Thoracic aorta (tissue), 2 donors: Measurements from ENCODE around the gene TRPT1. TPM values are rescaled to one million over a fixed set of nuclear protein-coding genes. Genes with fewer than 3 reads are reported as not detected.

ENCODE experiments used
- ATAC-seq: fragments of 150-250 bp; one replicate; pipeline ENCODE4 v1.8.0; 2017; ENCODE audit warnings: low read depth; ENCODE audit not compliant: insufficient number of reproducible peaks, low FRiP score
- DNase-seq: peaks from one replicate; pipeline ENCODE4 v3.0.0-alpha.2; 2020; ENCODE audit warnings: low spot score
- H3K27ac ChIP-seq, 2 donors: fragments of 200-600 bp; sonication (generic); 1 replicate in 1 of 2; 2 replicates in 1 of 2; pipeline ENCODE4 v1.5.1; 2016; ENCODE audit warnings: mild to moderate bottlenecking in 2 of 2, moderate library complexity in 2 of 2
- H3K27me3 ChIP-seq: fragments of 200-600 bp; sonication (generic); replicated peaks from 2 replicates; pipeline ENCODE4 v1.6.0; 2016; ENCODE audit warnings: mild to moderate bottlenecking; ENCODE audit not compliant: insufficient read depth
- H3K36me3 ChIP-seq: fragments of 200-600 bp; sonication (generic); one replicate; pipeline ENCODE4 v1.5.1; 2016
- H3K4me1 ChIP-seq, 2 donors: fragments of 200-600 bp; sonication (generic); 1 replicate in 1 of 2; 2 replicates in 1 of 2; pipeline versions ENCODE4 v1.5.1 to v1.6.0; 2016; ENCODE audit warnings: low read depth in 2 of 2, mild to moderate bottlenecking in 1 of 2; ENCODE audit not compliant: control insufficient read depth in 1 of 2
- H3K4me3 ChIP-seq: fragments of 200-600 bp; sonication (generic); 2 replicates; pipeline ENCODE4 v1.5.1; 2016; ENCODE audit warnings: mild to moderate bottlenecking
- H3K9me3 ChIP-seq: fragments of 200-600 bp; sonication (generic); 2 replicates; pipeline ENCODE4 v1.5.1; 2016
- CTCF ChIP-seq: fragments of 200-600 bp; sonication (generic); IDR thresholded peaks from one replicate; pipeline ENCODE4 v1.5.1; 2019; ENCODE audit warnings: antibody characterized with exemption
- total RNA-seq, 2 donors: library from RNA; depleted of rRNA; stranded (reverse); fragments of >200 nt; gene quantifications; one replicate each; pipeline versions ENCODE4 v1.1.0 to v1.2.3, GENCODE V29; 2016

TRPT1 gene
- total RNA-seq, 2 donors from 2014 or later = 67.2 to 95.3 TPM

DNA sequence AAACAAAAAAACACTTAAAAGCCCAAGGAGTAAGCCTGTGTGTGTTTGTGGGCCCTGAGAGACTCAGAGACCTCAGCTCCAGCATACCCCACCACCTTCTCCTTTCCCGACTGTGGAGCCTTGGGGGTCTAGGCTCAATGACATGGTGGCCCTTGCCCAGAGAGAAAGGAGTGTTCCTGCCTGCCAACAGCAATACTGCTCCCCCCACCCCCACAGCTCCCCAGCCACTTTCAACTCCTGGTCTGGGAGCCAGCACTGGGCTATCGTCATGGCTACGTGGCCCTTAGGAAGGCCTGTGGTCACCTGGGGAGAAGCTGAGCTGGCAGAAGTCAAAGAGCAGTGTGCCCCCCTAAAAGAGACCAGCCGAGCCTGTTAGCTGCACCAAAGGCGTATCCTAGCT lies 18.1 kb upstream of the TRPT1 start:
- peak overlapping the region in 1 of 2 donors; percentile 90 for H3K27ac ChIP-seq
- H3K36me3 ChIP-seq = peaks cover 9% of the 10 kb centered on the region
- no peaks in the 10 kb centered on the region for H3K27me3 ChIP-seq
- TF ChIP-seq CTCF = no peak
- H3K4me3 ChIP-seq = no peak overlapping the region
- no peaks in the 10 kb centered on the region for H3K9me3 ChIP-seq
- DNase-seq (no peak), ATAC-seq (no peak)
- peaks cover 16 to 49% of the 10 kb centered on the region in 2 donors for H3K4me1 ChIP-seq

DNA sequence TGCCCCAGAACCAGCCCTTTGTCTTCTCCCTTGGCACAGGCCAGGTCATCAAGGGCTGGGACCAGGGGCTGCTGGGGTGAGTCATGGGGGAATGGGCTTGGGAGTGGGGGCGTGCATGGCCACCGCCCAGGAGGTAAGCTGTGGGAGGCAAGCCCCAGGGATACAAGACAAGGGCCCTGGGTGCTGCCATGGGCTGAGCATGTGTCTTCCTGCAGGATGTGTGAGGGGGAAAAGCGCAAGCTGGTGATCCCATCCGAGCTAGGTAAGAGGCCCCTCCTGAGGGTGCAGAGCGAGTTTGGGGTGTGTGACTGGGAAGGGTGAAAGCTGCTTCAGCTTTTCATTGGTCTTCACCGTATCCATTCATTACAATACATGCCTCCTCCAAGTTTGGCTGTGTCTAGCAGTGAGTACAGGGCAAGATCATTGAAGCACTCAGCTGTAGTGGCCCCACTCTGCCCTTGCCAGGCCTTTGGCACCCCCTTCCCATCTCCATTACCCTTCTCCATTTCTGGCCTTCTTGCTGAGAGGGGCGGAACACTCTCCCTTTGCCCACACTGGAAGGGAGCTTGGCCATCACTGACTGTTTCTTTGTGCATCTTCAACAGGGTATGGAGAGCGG lies 17.4 kb upstream of the TRPT1 start:
- DNase-seq (no peak), ATAC-seq (no peak)
- Histone ChIP-seq H3K4me3 (no peak overlapping the region), H3K27ac (no peak overlapping the region), H3K4me1 (peaks cover 16 to 49% of the 10 kb centered on the region in 2 donors), H3K36me3 (peaks cover 9% of the 10 kb centered on the region), H3K9me3 (no peaks in the 10 kb centered on the region), H3K27me3 (no peaks in the 10 kb centered on the region)
- no peak for TF ChIP-seq CTCF

- peak overlapping the region; percentile 94 to 99 for H3K27ac ChIP-seq
- DNase-seq (no peak), ATAC-seq (no peak)
- TF ChIP-seq CTCF = peak; percentile 8
- H3K9me3 ChIP-seq = no peaks in the 10 kb centered on the region
- no peaks in the 10 kb centered on the region for H3K27me3 ChIP-seq
- peaks cover 16 to 43% of the 10 kb centered on the region in 2 donors for H3K4me1 ChIP-seq
- H3K4me3 ChIP-seq = peak overlapping the region; percentile 92
- peaks cover 19% of the 10 kb centered on the region for H3K36me3 ChIP-seq
Measured at GRCh38 chr11:64241491-64242374, 15.7 kb upstream of the TRPT1 start.

- ATAC-seq = peak; percentile 91
- peaks cover 19% of the 10 kb centered on the region for H3K36me3 ChIP-seq
- H3K9me3 ChIP-seq = no peaks in the 10 kb centered on the region
- peak; percentile 95 for DNase-seq
- peaks cover 16 to 43% of the 10 kb centered on the region in 2 donors for H3K4me1 ChIP-seq
- H3K27me3 ChIP-seq = no peaks in the 10 kb centered on the region
- H3K27ac ChIP-seq = peak overlapping the region; percentile 94 to 99
- TF ChIP-seq CTCF = no peak
- H3K4me3 ChIP-seq = peak overlapping the region; percentile 92
Measured at GRCh38 chr11:64241241-64241490, 15.2 kb upstream of the TRPT1 start.

DNA sequence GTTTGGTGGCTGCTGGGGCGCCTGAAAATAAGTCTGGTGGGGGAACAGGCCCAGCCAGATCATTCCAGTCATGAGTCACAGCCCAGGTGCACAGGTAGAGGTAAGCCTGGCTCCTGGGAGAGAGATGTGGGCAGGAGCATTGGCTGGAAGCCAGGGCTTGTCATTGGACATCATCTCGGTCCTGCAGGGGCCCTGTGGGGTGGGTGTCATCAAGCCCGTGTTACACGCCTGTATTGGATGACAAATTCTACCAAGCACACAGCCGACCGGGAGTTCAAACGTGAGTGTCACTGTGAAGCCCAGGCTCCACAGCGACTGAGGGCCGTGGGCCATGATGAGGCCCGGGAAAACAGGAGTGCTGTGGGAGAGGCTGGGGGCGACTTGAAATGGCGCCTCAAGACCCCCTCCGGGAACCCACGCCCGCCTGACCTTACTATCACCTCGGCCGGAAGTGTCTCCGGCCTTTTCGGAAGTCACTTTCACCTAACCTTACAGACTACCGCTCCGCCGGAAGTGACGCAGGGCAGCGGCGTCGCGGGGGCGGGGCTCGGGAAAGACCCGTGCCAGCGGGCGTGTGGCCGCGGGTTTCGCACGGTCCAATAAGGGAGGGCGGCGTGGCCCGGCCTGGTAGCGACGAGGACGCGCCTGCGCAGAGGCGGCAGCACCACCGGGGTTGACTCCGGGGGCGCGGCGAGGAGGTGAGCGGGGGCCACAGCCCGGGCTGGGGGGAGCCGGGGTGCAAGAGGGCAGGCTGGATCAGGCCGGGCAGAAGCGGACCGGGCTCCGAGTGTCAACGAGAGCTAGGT lies 14.7 kb upstream of the TRPT1 start, which contains the start of gene FKBP2:
Gene FKBP2, plus strand, starts transcription at position 661 of the 806 bp plus-strand sequence. CDS start 1,293 bp downstream, outside the sequence.
- no peaks in the 10 kb centered on the region for H3K27me3 ChIP-seq
- H3K4me1 ChIP-seq = peaks cover 19 to 43% of the 10 kb centered on the region in 2 donors
- DNase-seq = peak; percentile 87
- H3K36me3 ChIP-seq = peaks cover 19% of the 10 kb centered on the region
- peak; percentile 77 for ATAC-seq
- H3K9me3 ChIP-seq = no peaks in the 10 kb centered on the region
- H3K27ac ChIP-seq = peak within 1 kb of the TSS; percentile 94 to 99
- peak within 1 kb of the TSS; percentile 92 for H3K4me3 ChIP-seq
- no peak for TF ChIP-seq CTCF
